HCT116 (cell line): ENCODE measurements around the gene CCSER1. TPM values are rescaled to one million over a fixed set of nuclear protein-coding genes. Genes with fewer than 3 reads are reported as not detected.

ENCODE experiments used
- ATAC-seq: fragments of 200-7000 bp; cut with Tn5 transposase; 2 replicates; pipeline ENCODE4 v1.9.1; 2020; ENCODE audit warnings: mild to moderate bottlenecking, moderate library complexity
- BruUV-seq: library from RNA; stranded (reverse); fragments of 400-500 nt; replicated peaks from 2 replicates; lab custom pipeline; 2021; lab: Mats Ljungman, UMichigan
- CTCF ChIA-PET: fragments of 300-600 bp; sonication (Branson Sonifier 250); formaldehyde crosslinking; loops from one replicate; lab custom pipeline; 2021; ENCODE audit warnings: antibody characterized with exemption; lab: Charles Lee
- POLR2A ChIA-PET: fragments of 300-600, 350-600 bp; sonication (Branson Sonifier 250); formaldehyde crosslinking; loops from one replicate; lab custom pipeline; 2021; ENCODE audit warnings: antibody characterized with exemption; lab: Charles Lee
- RAD21 ChIA-PET, 2 experiments: fragments of 300-600 bp; sonication (Branson Sonifier 250); formaldehyde crosslinking; loops; one replicate each; lab custom pipeline; 2023; ENCODE audit warnings: low total read pairs in 2 of 2; ENCODE audit not compliant: uncharacterized antibody in 2 of 2, unreplicated experiment in 2 of 2, low non-redundant PET in 1 of 2; lab: Charles Lee
- DNase-seq: peaks from one replicate; pipeline ENCODE4 v3.0.0-alpha.2; 2010; ENCODE audit warnings: low read depth, low spot score
- H2AFZ ChIP-seq: fragments of 200-600 bp; shearing (Covaris generic), sonication (generic); 2 replicates; pipeline ENCODE4 v1.6.1; 2017; ENCODE audit warnings: low read depth, mixed run types, mixed read lengths, antibody characterized with exemption, low read length; ENCODE audit not compliant: poor library complexity, severe bottlenecking
- H3K27ac ChIP-seq: 2 replicates; pipeline ENCODE4 v1.5.1; 2012; ENCODE audit warnings: low read depth, low read length
- H3K27me3 ChIP-seq: fragments of 200-600 bp; sonication (generic); 2 replicates; pipeline ENCODE4 v1.6.1; 2016; ENCODE audit warnings: mixed run types, low read length, mixed read lengths; ENCODE audit not compliant: insufficient read depth
- H3K36me3 ChIP-seq, 2 experiments: fragments of 200-500 bp in 1 of 2; fragments of 200-600 bp in 1 of 2; sonication (Bioruptor generic) in 1 of 2; sonication (generic) in 1 of 2; 2 replicates each; pipeline versions ENCODE4 v1.5.1 to v1.6.1; 2014 to 2016; ENCODE audit warnings: low read length in 2 of 2, inconsistent platforms in 1 of 2, mixed read lengths in 1 of 2, mixed run types in 1 of 2; ENCODE audit not compliant: insufficient read depth in 2 of 2, control insufficient read depth in 1 of 2
- H3K4me1 ChIP-seq, 2 experiments: fragments of 200-600 bp in 1 of 2; sonication (generic) in 1 of 2; 2 replicates each; pipeline versions ENCODE4 v1.5.1 to v1.6.1; 2012 to 2017; ENCODE audit warnings: low read length in 2 of 2, inconsistent platforms in 1 of 2, mild to moderate bottlenecking in 1 of 2, mixed read lengths in 1 of 2, mixed run types in 1 of 2, moderate library complexity in 1 of 2; ENCODE audit not compliant: insufficient read depth in 2 of 2, control insufficient read depth in 1 of 2
- H3K4me2 ChIP-seq: fragments of 200-600 bp; sonication (generic); 2 replicates; pipeline ENCODE4 v1.6.1; 2017; ENCODE audit warnings: mixed run types, low read length, mixed read lengths
- H3K4me3 ChIP-seq, 2 experiments: fragments of 200-600 bp in 1 of 2; sonication (generic) in 1 of 2; replicated peaks in 1 of 2; 2 replicates each; pipeline ENCODE4 v1.5.1; 2011 to 2016; ENCODE audit warnings: low read length in 2 of 2, control low read depth in 1 of 2, low read depth in 1 of 2, mild to moderate bottlenecking in 1 of 2, mixed read lengths in 1 of 2, mixed run types in 1 of 2
- H3K79me2 ChIP-seq: fragments of 200-600 bp; sonication (generic); 2 replicates; pipeline ENCODE4 v1.6.1; 2017; ENCODE audit warnings: mild to moderate bottlenecking, mixed run types, low read length, moderate library complexity, mixed read lengths; ENCODE audit not compliant: insufficient read depth
- H3K9ac ChIP-seq: fragments of 200-600 bp; sonication (generic); 2 replicates; pipeline ENCODE4 v1.6.1; 2016; ENCODE audit warnings: low read length, mixed read lengths
- H3K9me2 ChIP-seq: fragments of 200-600 bp; sonication (generic), shearing (Covaris generic); 2 replicates; pipeline ENCODE4 v1.6.1; 2017; ENCODE audit warnings: mixed run types, mild to moderate bottlenecking, moderate library complexity; ENCODE audit not compliant: insufficient read depth
- H3K9me3 ChIP-seq, 2 experiments: fragments of 200-500 bp in 1 of 2; fragments of 200-600 bp in 1 of 2; sonication (Bioruptor generic) in 1 of 2; sonication (generic) in 1 of 2; 2 replicates each; pipeline ENCODE4 v1.6.1; 2014 to 2017; ENCODE audit warnings: low read length in 2 of 2, mixed read lengths in 2 of 2, inconsistent platforms in 1 of 2, low read depth in 1 of 2, mild to moderate bottlenecking in 1 of 2, mixed run types in 1 of 2, moderate library complexity in 1 of 2; ENCODE audit not compliant: control insufficient read depth in 1 of 2, insufficient read depth in 1 of 2
- H4K20me1 ChIP-seq: fragments of 200-600 bp; sonication (generic), shearing (Covaris generic); 2 replicates; pipeline ENCODE4 v1.6.1; 2017; ENCODE audit warnings: mixed run types, mild to moderate bottlenecking, moderate library complexity; ENCODE audit not compliant: insufficient read depth
- ATF3 ChIP-seq: IDR thresholded peaks from 2 replicates; pipeline ENCODE4 v1.6.1; 2012
- CBX3 ChIP-seq: IDR thresholded peaks from 2 replicates; pipeline ENCODE4 v1.6.1; 2012; ENCODE audit warnings: low read depth
- CEBPB ChIP-seq: IDR thresholded peaks from 2 replicates; pipeline ENCODE4 v1.6.1; 2012; ENCODE audit warnings: low read depth
- CTCF ChIP-seq, 3 experiments: fragments of 200-600 bp in 1 of 3; sonication (generic) in 1 of 3; IDR thresholded peaks in 2 of 3; conservative IDR thresholded peaks in 1 of 3; 2 replicates each; pipeline ENCODE4 v1.5.1; 2012 to 2017; ENCODE audit warnings: low read depth in 2 of 3, low read length in 2 of 3, antibody characterized with exemption in 1 of 3, borderline replicate concordance in 1 of 3, control low read depth in 1 of 3, mild to moderate bottlenecking in 1 of 3, mixed read lengths in 1 of 3, mixed run types in 1 of 3, moderate library complexity in 1 of 3; ENCODE audit not compliant: insufficient read depth in 1 of 3
- EGR1 ChIP-seq: IDR thresholded peaks from 2 replicates; pipeline ENCODE4 v1.6.1; 2012; ENCODE audit warnings: low read depth
- EZH2 ChIP-seq: fragments of 200-600 bp; sonication (generic); IDR thresholded peaks from 2 replicates; pipeline ENCODE4 v1.6.1; 2017; ENCODE audit warnings: antibody characterized with exemption, mixed run types
- EZH2phosphoT487 ChIP-seq: fragments of 200-600 bp; IDR thresholded peaks from 2 replicates; pipeline ENCODE4 v1.6.1; 2018; ENCODE audit warnings: antibody characterized with exemption, borderline replicate concordance
- FOSL1 ChIP-seq: IDR thresholded peaks from 2 replicates; pipeline ENCODE4 v1.6.1; 2012; ENCODE audit warnings: low read depth
- JUND ChIP-seq: IDR thresholded peaks from 2 replicates; pipeline ENCODE4 v1.6.1; 2012
- POLR2A ChIP-seq: IDR thresholded peaks from 2 replicates; pipeline ENCODE4 v1.7.0; 2011; ENCODE audit warnings: borderline replicate concordance; ENCODE audit not compliant: insufficient read depth, insufficient read length; ENCODE audit errors: extremely low read depth
- SIN3A ChIP-seq: IDR thresholded peaks from 2 replicates; pipeline ENCODE4 v1.6.1; 2012; ENCODE audit warnings: low read depth
- TCF7L2 ChIP-seq: IDR thresholded peaks from 2 replicates; pipeline ENCODE4 v1.7.0; 2011; ENCODE audit warnings: borderline replicate concordance, inconsistent platforms; ENCODE audit not compliant: insufficient read depth, insufficient read length; ENCODE audit errors: extremely low read depth
- ZFX ChIP-seq: fragments of 450-650 bp; IDR thresholded peaks from 2 replicates; pipeline ENCODE4 v1.6.1; 2017
- intact Hi-C: fragments of 100-400 bp; cut with micrococcal nuclease; formaldehyde crosslinking; loops from 2 replicates; pipeline ENCODE4 v1.10.0; 2022
- total RNA-seq: library from RNA; stranded (reverse); gene quantifications from one replicate; pipeline ENCODE4 v1.2.1, GENCODE V29; 2021; ENCODE audit not compliant: unreplicated experiment

Gene CCSER1
- total RNA-seq, 1 experiment from 2014 or later: 6.7 TPM

GRCh38 chr4:90495211-90495610, 368.0 kb downstream of the CCSER1 start:
- RAD21 ChIA-PET: no interaction called here
- no TSS peak for BruUV-seq
- intact Hi-C loops: no loop called here

More at GRCh38 chr4:90495211-90495610, 368.0 kb downstream of the CCSER1 start:
- ChIA-PET CTCF (no interaction called here), POLR2A (no interaction called here)
- no peak overlapping the region for H3K27ac ChIP-seq
- H3K27me3 ChIP-seq: no peaks in the 10 kb centered on the region
- H3K79me2 ChIP-seq: no peaks in the 10 kb centered on the region
- no peaks in the 10 kb centered on the region for H3K9me3 ChIP-seq
- H3K36me3 ChIP-seq: no peaks in the 10 kb centered on the region
- H3K4me1 ChIP-seq: no peaks in the 10 kb centered on the region
- H2AFZ ChIP-seq: no peak overlapping the region
- H3K9me2 ChIP-seq: no peaks in the 10 kb centered on the region
- H4K20me1 ChIP-seq: no peaks in the 10 kb centered on the region
- H3K4me3 ChIP-seq: no peak overlapping the region
- no peak overlapping the region for H3K9ac ChIP-seq
- no peak for DNase-seq
- TF ChIP-seq EZH2phosphoT487 (no peak), SIN3A (no peak), CEBPB (no peak), EZH2 (no peak), FOSL1 (no peak), CBX3 (no peak), ZFX (no peak), JUND (no peak), EGR1 (no peak), POLR2A (no peak), ATF3 (no peak), TCF7L2 (no peak), CTCF (IDR thresholded peaks at IDR 0.05 in 2 of 3, conservative IDR thresholded peaks at IDR 0.05 in 1 of 3; ENCODE audit: borderline replicate concordance in 1 of 3, insufficient read depth in 1 of 3, low read depth in 2 of 3, low read length in 2 of 3) (no peak)
- TF ChIP-seq, all 23 proteins: peak for 0
- no peak for ATAC-seq
- H3K4me2 ChIP-seq: no peak overlapping the region
